ENCODE results near the gene HSPB1. TPM values are rescaled to one million over a fixed set of nuclear protein-coding genes. Genes with fewer than 3 reads are reported as not detected.
"Not testable (repeated sequence)": the region's sequence is repeated elsewhere in the genome, so short reads cannot be mapped to it uniquely, and the experiment has no call there.

The HSPB1 gene
- total and polyA plus RNA-seq, 2 experiments from 2014 or later, result 96.5 to 1,542 TPM

DNA sequence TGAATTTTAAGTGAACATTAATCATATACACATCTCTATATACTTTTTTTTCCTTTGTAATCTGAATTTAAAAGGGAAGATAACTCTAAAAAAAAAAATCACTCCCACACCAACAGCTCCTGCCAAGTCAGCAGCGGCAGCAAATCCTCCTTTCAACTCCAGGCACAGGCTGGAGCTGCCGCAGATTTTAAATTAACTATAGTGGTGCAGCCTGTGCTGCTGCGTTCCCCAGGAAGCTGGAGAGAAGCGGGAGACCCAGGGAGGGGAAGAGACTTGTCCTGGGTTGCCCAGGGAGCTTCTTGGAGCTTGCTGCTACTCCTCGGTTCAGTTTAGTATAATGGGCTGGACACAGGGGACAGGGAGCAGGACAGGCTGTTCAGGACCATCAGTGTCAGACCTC, 32.6 kb upstream of the HSPB1 start:
- H3K4me3 ChIP-seq, result no peak overlapping the region
- no peaks in the 10 kb centered on the region for H3K9me2 ChIP-seq (ENCODE audit: insufficient read depth)
- no peak overlapping the region for H2AFZ ChIP-seq
- in situ Hi-C loops (cut with MboI), result no loop called here
- H4K20me1 ChIP-seq (ENCODE audit: insufficient read depth), result no peaks in the 10 kb centered on the region
- H3K36me3 ChIP-seq (ENCODE audit: low read depth), result no peaks in the 10 kb centered on the region
- H3K4me1 ChIP-seq (ENCODE audit: insufficient read depth), result no peaks in the 10 kb centered on the region
- H3K9ac ChIP-seq, result no peak overlapping the region
- H3K27ac ChIP-seq, result no peak overlapping the region
- no peaks in the 10 kb centered on the region for H3F3A ChIP-seq (ENCODE audit: insufficient read depth)
- H3K9me3 ChIP-seq (ENCODE audit: low read depth), result no peaks in the 10 kb centered on the region
- H3K79me2 ChIP-seq (ENCODE audit: insufficient read depth), result no peaks in the 10 kb centered on the region
- DNase-seq, result no peak
- no peak overlapping the region for H3K4me2 ChIP-seq (ENCODE audit: unreplicated experiment)
- 12 to 13% methylated on average over 5 of the region's 5 CpGs for WGBS, 2 experiments (ENCODE audit: low coverage in 1 of 2, low lambda C conversion rate in 2 of 2, missing lambda C conversion rate in 2 of 2)
- TF ChIP-seq EZH2 (IDR thresholded peaks at IDR 0.05; ENCODE audit: insufficient read depth, poor library complexity, severe bottlenecking) (no peak), EZH2phosphoT487 (IDR thresholded peaks at IDR 0.05; ENCODE audit: insufficient read depth, low read depth) (no peak)
- H3K27me3 ChIP-seq (replicated peaks; ENCODE audit: insufficient read depth), result peaks cover 59% of the 10 kb centered on the region

DNA sequence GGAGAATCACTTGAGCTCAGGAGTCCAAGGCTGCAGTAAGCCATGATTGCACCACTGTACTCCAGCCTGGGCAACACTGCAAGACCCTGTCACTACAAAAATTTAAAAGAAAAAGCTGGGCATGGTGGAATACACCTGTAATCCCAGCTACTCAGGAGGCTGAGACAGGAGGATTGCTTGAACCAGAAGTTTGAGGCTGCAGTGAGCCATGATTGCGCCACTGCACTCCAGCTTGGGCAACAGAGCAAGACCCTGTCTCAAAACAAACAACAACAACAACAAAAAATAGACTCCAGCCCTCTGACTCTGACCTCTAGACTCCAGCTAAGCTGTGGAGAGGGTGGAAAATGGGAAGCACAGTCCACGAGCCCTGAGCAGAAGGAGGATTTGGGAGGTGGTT, 31.1 kb upstream of the HSPB1 start:
- H3K9me3 ChIP-seq (ENCODE audit: low read depth); H3K27ac ChIP-seq; H3K4me1 ChIP-seq (ENCODE audit: insufficient read depth); in situ Hi-C loops (cut with MboI); H4K20me1 ChIP-seq (ENCODE audit: insufficient read depth); H3K9me2 ChIP-seq (ENCODE audit: insufficient read depth); H3F3A ChIP-seq (ENCODE audit: insufficient read depth); H3K36me3 ChIP-seq (ENCODE audit: low read depth); H2AFZ ChIP-seq; H3K79me2 ChIP-seq (ENCODE audit: insufficient read depth); H3K9ac ChIP-seq; DNase-seq; H3K4me3 ChIP-seq; H3K4me2 ChIP-seq (ENCODE audit: unreplicated experiment): not testable (repeated sequence)
- whole genome bisulfite sequencing, 2 experiments (ENCODE audit: low coverage in 1 of 2, low lambda C conversion rate in 2 of 2, missing lambda C conversion rate in 2 of 2), result 85 to 89% methylated on average over 2 of the region's 2 CpGs
- peaks cover 59% of the 10 kb centered on the region for H3K27me3 ChIP-seq (replicated peaks; ENCODE audit: insufficient read depth)

DNA sequence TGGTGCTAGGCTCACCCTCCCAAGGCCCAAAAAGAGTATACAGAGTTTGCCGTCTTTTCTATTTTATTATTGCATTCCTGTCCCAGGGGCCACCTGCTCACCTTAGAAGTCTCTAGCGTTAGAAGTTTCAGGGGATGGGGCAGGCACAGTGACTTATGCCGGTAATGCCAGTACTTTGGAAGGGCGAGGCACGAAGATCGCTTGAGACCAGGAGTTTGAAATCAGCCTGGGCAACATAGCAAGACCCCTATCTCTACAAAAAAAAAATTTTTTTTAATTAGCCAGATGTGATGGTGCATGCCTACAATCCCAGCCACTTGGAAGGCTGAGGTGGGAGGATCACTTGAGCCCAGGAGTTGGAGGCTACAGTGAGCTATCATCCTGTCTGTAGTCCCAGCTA, 30.3 kb upstream of the HSPB1 start:
- in situ Hi-C loops (cut with MboI), result no loop called here

DNA sequence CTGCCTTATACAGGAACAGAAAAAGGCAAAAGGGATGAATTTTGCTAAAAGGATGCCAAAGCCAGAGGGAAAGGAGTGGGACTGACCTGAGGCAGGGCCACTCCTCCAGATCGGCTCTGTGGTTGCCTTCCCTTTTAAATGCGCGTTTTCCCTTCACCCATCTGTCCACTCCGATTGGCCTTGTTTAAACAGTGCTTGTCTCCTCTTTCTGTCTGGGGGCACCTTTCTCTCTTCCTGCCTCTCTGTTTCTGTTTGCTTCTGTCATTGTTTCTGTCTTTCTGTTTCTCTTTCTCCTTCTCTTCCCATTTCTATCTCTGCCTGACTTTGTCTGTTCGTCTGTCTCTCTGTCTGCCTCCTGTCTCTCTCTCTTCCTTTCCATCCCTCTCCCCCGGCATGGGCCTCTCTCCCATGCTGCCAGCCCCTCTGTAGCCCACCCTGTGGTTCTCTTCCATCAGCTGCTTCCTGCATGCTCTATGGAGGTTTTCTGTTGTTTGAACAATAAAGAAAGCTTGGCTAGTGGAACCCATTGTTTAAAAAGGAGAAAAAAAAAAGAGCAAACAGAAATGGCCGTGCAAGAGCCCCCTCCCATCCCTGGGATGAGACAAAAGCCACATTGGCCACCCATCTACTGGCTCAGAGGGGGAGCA, 29.5 kb upstream of the HSPB1 start:
- Histone ChIP-seq H3K9me2 (ENCODE audit: insufficient read depth) (no peaks in the 10 kb centered on the region), H3K4me3 (no peak overlapping the region), H3K4me2 (ENCODE audit: unreplicated experiment) (no peak overlapping the region), H3K79me2 (ENCODE audit: insufficient read depth) (no peaks in the 10 kb centered on the region), H3K9ac (no peak overlapping the region), H3F3A (ENCODE audit: insufficient read depth) (no peaks in the 10 kb centered on the region), H2AFZ (no peak overlapping the region), H3K4me1 (ENCODE audit: insufficient read depth) (no peaks in the 10 kb centered on the region), H3K9me3 (ENCODE audit: low read depth) (no peaks in the 10 kb centered on the region), H3K36me3 (ENCODE audit: low read depth) (no peaks in the 10 kb centered on the region), H3K27me3 (replicated peaks; ENCODE audit: insufficient read depth) (peaks cover 52% of the 10 kb centered on the region), H3K27ac (no peak overlapping the region), H4K20me1 (ENCODE audit: insufficient read depth) (no peaks in the 10 kb centered on the region)
- TF ChIP-seq EZH2 (IDR thresholded peaks at IDR 0.05; ENCODE audit: insufficient read depth, poor library complexity, severe bottlenecking) (no peak), EZH2phosphoT487 (IDR thresholded peaks at IDR 0.05; ENCODE audit: insufficient read depth, low read depth) (no peak)
- 20 to 36% methylated on average over 7 of the region's 7 CpGs for WGBS, 2 experiments (ENCODE audit: low coverage in 1 of 2, low lambda C conversion rate in 2 of 2, missing lambda C conversion rate in 2 of 2)
- DNase-seq, result no peak
- in situ Hi-C loops (cut with MboI), result no loop called here

More for the DNA sequence above, 30.3 kb upstream of the HSPB1 start:
- H3F3A ChIP-seq (ENCODE audit: insufficient read depth), result no peaks in the 10 kb centered on the region
- H3K4me2 ChIP-seq (ENCODE audit: unreplicated experiment), result no peak overlapping the region
- H3K9me2 ChIP-seq (ENCODE audit: insufficient read depth), result no peaks in the 10 kb centered on the region
- no peak overlapping the region for H2AFZ ChIP-seq
- H3K4me1 ChIP-seq (ENCODE audit: insufficient read depth), result no peaks in the 10 kb centered on the region
- H3K9me3 ChIP-seq (ENCODE audit: low read depth), result no peaks in the 10 kb centered on the region
- no peak overlapping the region for H3K27ac ChIP-seq
- 80 to 89% methylated on average over 6 of the region's 6 CpGs for WGBS, 2 experiments (ENCODE audit: low coverage in 1 of 2, low lambda C conversion rate in 2 of 2, missing lambda C conversion rate in 2 of 2)
- TF ChIP-seq EZH2 (IDR thresholded peaks at IDR 0.05; ENCODE audit: insufficient read depth, poor library complexity, severe bottlenecking) (no peak), EZH2phosphoT487 (IDR thresholded peaks at IDR 0.05; ENCODE audit: insufficient read depth, low read depth) (no peak)
- no peaks in the 10 kb centered on the region for H4K20me1 ChIP-seq (ENCODE audit: insufficient read depth)
- DNase-seq, result no peak
- H3K4me3 ChIP-seq, result no peak overlapping the region
- no peak overlapping the region for H3K9ac ChIP-seq
- no peaks in the 10 kb centered on the region for H3K79me2 ChIP-seq (ENCODE audit: insufficient read depth)
- H3K36me3 ChIP-seq (ENCODE audit: low read depth), result no peaks in the 10 kb centered on the region
- H3K27me3 ChIP-seq (replicated peaks; ENCODE audit: insufficient read depth), result peaks cover 52% of the 10 kb centered on the region

DNA sequence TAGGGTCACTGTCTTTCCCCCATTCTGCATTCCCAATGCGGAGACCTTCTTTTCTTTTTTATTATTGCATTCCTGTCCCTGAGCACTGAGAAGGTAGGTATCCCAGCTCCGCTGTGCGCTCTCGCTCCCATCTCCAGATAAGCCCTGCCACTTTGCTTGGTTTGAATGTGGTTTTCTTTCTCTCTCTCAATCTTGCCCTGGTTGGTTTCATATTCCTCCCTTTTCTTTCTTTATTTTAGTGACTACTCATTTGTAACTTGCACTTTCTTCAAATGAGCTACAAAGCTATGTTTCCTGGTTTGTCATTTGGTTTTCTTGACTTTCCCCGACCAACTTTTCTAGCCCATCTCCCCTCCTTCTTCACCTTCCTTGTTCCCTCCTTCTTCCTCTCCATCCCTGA, 29.0 kb upstream of the HSPB1 start:
- no peak overlapping the region for H2AFZ ChIP-seq
- H3K4me3 ChIP-seq, result no peak overlapping the region
- TF ChIP-seq EZH2 (IDR thresholded peaks at IDR 0.05; ENCODE audit: insufficient read depth, poor library complexity, severe bottlenecking), result no peak
- no peak for TF ChIP-seq EZH2phosphoT487 (IDR thresholded peaks at IDR 0.05; ENCODE audit: insufficient read depth, low read depth)
- H4K20me1 ChIP-seq (ENCODE audit: insufficient read depth), result no peaks in the 10 kb centered on the region
- H3K4me1 ChIP-seq (ENCODE audit: insufficient read depth), result no peaks in the 10 kb centered on the region
- 61 to 66% methylated on average over 5 of the region's 5 CpGs for WGBS, 2 experiments (ENCODE audit: low coverage in 1 of 2, low lambda C conversion rate in 2 of 2, missing lambda C conversion rate in 2 of 2)
- H3K9ac ChIP-seq, result no peak overlapping the region
- in situ Hi-C loops (cut with MboI), result no loop called here
- H3F3A ChIP-seq (ENCODE audit: insufficient read depth), result no peaks in the 10 kb centered on the region
- peaks cover 50% of the 10 kb centered on the region for H3K27me3 ChIP-seq (replicated peaks; ENCODE audit: insufficient read depth)
- H3K27ac ChIP-seq, result no peak overlapping the region
- no peaks in the 10 kb centered on the region for H3K36me3 ChIP-seq (ENCODE audit: low read depth)
- H3K4me2 ChIP-seq (ENCODE audit: unreplicated experiment), result no peak overlapping the region
- no peak for DNase-seq
- no peaks in the 10 kb centered on the region for H3K9me3 ChIP-seq (ENCODE audit: low read depth)
- no peaks in the 10 kb centered on the region for H3K79me2 ChIP-seq (ENCODE audit: insufficient read depth)
- H3K9me2 ChIP-seq (ENCODE audit: insufficient read depth), result no peaks in the 10 kb centered on the region
